Measurements from ENCODE around the gene SUMO4. TPM values are rescaled to one million over a fixed set of nuclear protein-coding genes. Genes with fewer than 3 reads are reported as not detected.

Gene SUMO4
- polyA plus RNA-seq, 1 donor = 0.52 TPM

GRCh38 chr6:149410557-149410956 is 10.5 kb downstream of the SUMO4 start:
- Histone ChIP-seq H3K4me3 (ENCODE audit: low read length) (no peak overlapping the region), H3K4me1 (ENCODE audit: control insufficient read depth, insufficient read depth, low read length) (no peaks in the 10 kb centered on the region), H3K9me3 (ENCODE audit: control insufficient read depth, low read depth, low read length) (no peaks in the 10 kb centered on the region), H3K27ac (ENCODE audit: low read length) (no peak overlapping the region), H3K27me3 (ENCODE audit: control insufficient read depth, insufficient read depth, low read length) (no peaks in the 10 kb centered on the region), H3K36me3 (ENCODE audit: control insufficient read depth, insufficient read depth, low read length) (peaks cover 24% of the 10 kb centered on the region)
- DNase-seq = no peak

GRCh38 chr6:149414009-149414408 is 13.9 kb downstream of the SUMO4 start:
- WGBS (ENCODE audit: insufficient coverage, low lambda C conversion rate) = 48% methylated on average over 2 of the region's 4 CpGs
- H3K9me3 ChIP-seq (ENCODE audit: control insufficient read depth, low read depth, low read length) = no peaks in the 10 kb centered on the region
- H3K4me3 ChIP-seq (ENCODE audit: low read length) = no peak overlapping the region
- no peaks in the 10 kb centered on the region for H3K4me1 ChIP-seq (ENCODE audit: control insufficient read depth, insufficient read depth, low read length)
- peaks cover 20% of the 10 kb centered on the region for H3K36me3 ChIP-seq (ENCODE audit: control insufficient read depth, insufficient read depth, low read length)
- no peak overlapping the region for H3K27ac ChIP-seq (ENCODE audit: low read length)
- H3K27me3 ChIP-seq (ENCODE audit: control insufficient read depth, insufficient read depth, low read length) = no peaks in the 10 kb centered on the region
- no peak for DNase-seq

- Histone ChIP-seq H3K4me3 (ENCODE audit: low read length) (no peak overlapping the region), H3K27me3 (ENCODE audit: control insufficient read depth, insufficient read depth, low read length) (no peaks in the 10 kb centered on the region), H3K4me1 (ENCODE audit: control insufficient read depth, insufficient read depth, low read length) (no peaks in the 10 kb centered on the region), H3K36me3 (ENCODE audit: control insufficient read depth, insufficient read depth, low read length) (peaks cover 13% of the 10 kb centered on the region), H3K9me3 (ENCODE audit: control insufficient read depth, low read depth, low read length) (no peaks in the 10 kb centered on the region), H3K27ac (ENCODE audit: low read length) (no peak overlapping the region)
- WGBS (ENCODE audit: insufficient coverage, low lambda C conversion rate) = 39% methylated on average over 2 of the region's 4 CpGs
- DNase-seq = peak; percentile 14 to 62
Observed at GRCh38 chr6:149414821-149415220, 14.8 kb downstream of the SUMO4 start.

- H3K4me1 ChIP-seq (ENCODE audit: control insufficient read depth, insufficient read depth, low read length) = no peaks in the 10 kb centered on the region
- H3K27ac ChIP-seq (ENCODE audit: low read length) = no peak overlapping the region
- no peaks in the 10 kb centered on the region for H3K36me3 ChIP-seq (ENCODE audit: control insufficient read depth, insufficient read depth, low read length)
- no peaks in the 10 kb centered on the region for H3K9me3 ChIP-seq (ENCODE audit: control insufficient read depth, low read depth, low read length)
- 82% methylated on average over 2 of the region's 13 CpGs for WGBS (ENCODE audit: insufficient coverage, low lambda C conversion rate)
- no peaks in the 10 kb centered on the region for H3K27me3 ChIP-seq (ENCODE audit: control insufficient read depth, insufficient read depth, low read length)
- no peak for DNase-seq
- no peak overlapping the region for H3K4me3 ChIP-seq (ENCODE audit: low read length)
Observed at GRCh38 chr6:149419696-149420404, 19.8 kb downstream of the SUMO4 start.

GRCh38 chr6:149421132-149421531 is 21.1 kb downstream of the SUMO4 start:
- Histone ChIP-seq H3K9me3 (ENCODE audit: control insufficient read depth, low read depth, low read length) (no peaks in the 10 kb centered on the region), H3K4me1 (ENCODE audit: control insufficient read depth, insufficient read depth, low read length) (no peaks in the 10 kb centered on the region), H3K36me3 (ENCODE audit: control insufficient read depth, insufficient read depth, low read length) (no peaks in the 10 kb centered on the region), H3K27me3 (ENCODE audit: control insufficient read depth, insufficient read depth, low read length) (no peaks in the 10 kb centered on the region), H3K27ac (ENCODE audit: low read length) (no peak overlapping the region), H3K4me3 (ENCODE audit: low read length) (no peak overlapping the region)
- WGBS (ENCODE audit: insufficient coverage, low lambda C conversion rate) = 85% methylated on average over 5 of the region's 5 CpGs
- DNase-seq = no peak

- no CpG with 5 or more reads among the region's 4 CpGs for WGBS (ENCODE audit: insufficient coverage, low lambda C conversion rate)
- Histone ChIP-seq H3K36me3 (ENCODE audit: control insufficient read depth, insufficient read depth, low read length) (no peaks in the 10 kb centered on the region), H3K4me3 (ENCODE audit: low read length) (no peak overlapping the region), H3K9me3 (ENCODE audit: control insufficient read depth, low read depth, low read length) (no peaks in the 10 kb centered on the region), H3K27ac (ENCODE audit: low read length) (no peak overlapping the region), H3K27me3 (ENCODE audit: control insufficient read depth, insufficient read depth, low read length) (no peaks in the 10 kb centered on the region), H3K4me1 (ENCODE audit: control insufficient read depth, insufficient read depth, low read length) (no peaks in the 10 kb centered on the region)
- DNase-seq = no peak
Observed at GRCh38 chr6:149422581-149422980, 22.5 kb downstream of the SUMO4 start.

GRCh38 chr6:149423964-149424440 is 23.9 kb downstream of the SUMO4 start:
- H3K4me1 ChIP-seq (ENCODE audit: control insufficient read depth, insufficient read depth, low read length) = no peaks in the 10 kb centered on the region
- no peak overlapping the region for H3K4me3 ChIP-seq (ENCODE audit: low read length)
- H3K27me3 ChIP-seq (ENCODE audit: control insufficient read depth, insufficient read depth, low read length) = no peaks in the 10 kb centered on the region
- no peak for DNase-seq
- no CpG with 5 or more reads among the region's 7 CpGs for WGBS (ENCODE audit: insufficient coverage, low lambda C conversion rate)
- H3K27ac ChIP-seq (ENCODE audit: low read length) = no peak overlapping the region
- H3K9me3 ChIP-seq (ENCODE audit: control insufficient read depth, low read depth, low read length) = no peaks in the 10 kb centered on the region
- no peaks in the 10 kb centered on the region for H3K36me3 ChIP-seq (ENCODE audit: control insufficient read depth, insufficient read depth, low read length)

GRCh38 chr6:149425224-149425623 is 25.2 kb downstream of the SUMO4 start:
- H3K9me3 ChIP-seq (ENCODE audit: control insufficient read depth, low read depth, low read length) = no peaks in the 10 kb centered on the region
- H3K4me3 ChIP-seq (ENCODE audit: low read length) = no peak overlapping the region
- no peaks in the 10 kb centered on the region for H3K4me1 ChIP-seq (ENCODE audit: control insufficient read depth, insufficient read depth, low read length)
- WGBS (ENCODE audit: insufficient coverage, low lambda C conversion rate) = no CpG with 5 or more reads among the region's 8 CpGs
- H3K36me3 ChIP-seq (ENCODE audit: control insufficient read depth, insufficient read depth, low read length) = no peaks in the 10 kb centered on the region
- no peaks in the 10 kb centered on the region for H3K27me3 ChIP-seq (ENCODE audit: control insufficient read depth, insufficient read depth, low read length)
- no peak overlapping the region for H3K27ac ChIP-seq (ENCODE audit: low read length)
- DNase-seq = no peak

GRCh38 chr6:149425754-149426153 is 25.7 kb downstream of the SUMO4 start:
- no CpG with 5 or more reads among the region's 5 CpGs for WGBS (ENCODE audit: insufficient coverage, low lambda C conversion rate)
- Histone ChIP-seq H3K27ac (ENCODE audit: low read length) (no peak overlapping the region), H3K36me3 (ENCODE audit: control insufficient read depth, insufficient read depth, low read length) (no peaks in the 10 kb centered on the region), H3K4me1 (ENCODE audit: control insufficient read depth, insufficient read depth, low read length) (no peaks in the 10 kb centered on the region), H3K27me3 (ENCODE audit: control insufficient read depth, insufficient read depth, low read length) (no peaks in the 10 kb centered on the region), H3K9me3 (ENCODE audit: control insufficient read depth, low read depth, low read length) (no peaks in the 10 kb centered on the region), H3K4me3 (ENCODE audit: low read length) (no peak overlapping the region)
- no peak for DNase-seq

GRCh38 chr6:149428606-149429005 is 28.5 kb downstream of the SUMO4 start:
- H3K9me3 ChIP-seq (ENCODE audit: control insufficient read depth, low read depth, low read length) = no peaks in the 10 kb centered on the region
- DNase-seq = no peak
- H3K27ac ChIP-seq (ENCODE audit: low read length) = no peak overlapping the region
- peaks cover 2% of the 10 kb centered on the region for H3K4me1 ChIP-seq (ENCODE audit: control insufficient read depth, insufficient read depth, low read length)
- no peaks in the 10 kb centered on the region for H3K27me3 ChIP-seq (ENCODE audit: control insufficient read depth, insufficient read depth, low read length)
- H3K4me3 ChIP-seq (ENCODE audit: low read length) = no peak overlapping the region
- WGBS (ENCODE audit: insufficient coverage, low lambda C conversion rate) = no CpG with 5 or more reads among the region's 4 CpGs
- H3K36me3 ChIP-seq (ENCODE audit: control insufficient read depth, insufficient read depth, low read length) = no peaks in the 10 kb centered on the region
